Ishikawa (cell line): ENCODE data around the gene PAPPA.

Experiments used
- CEBPB ChIP-seq: IDR thresholded peaks from 2 replicates; pipeline ENCODE4 v1.6.1; 2012
- EP300 ChIP-seq: IDR thresholded peaks from 2 replicates; pipeline ENCODE4 v1.6.1; 2012; ENCODE audit warnings: borderline replicate concordance
- FOXM1 ChIP-seq: IDR thresholded peaks from 2 replicates; pipeline ENCODE4 v1.6.1; 2012; ENCODE audit warnings: low read depth, borderline replicate concordance
- MAX ChIP-seq: IDR thresholded peaks from 2 replicates; pipeline ENCODE4 v1.6.1; 2012
- TCF12 ChIP-seq: IDR thresholded peaks from 2 replicates; pipeline ENCODE4 v1.6.1; 2012; ENCODE audit warnings: low read depth
- YY1 ChIP-seq: IDR thresholded peaks from 2 replicates; pipeline ENCODE4 v1.6.1; 2012; ENCODE audit warnings: low read depth

GRCh38 chr9:116434314-116434713 lies 280.7 kb downstream of the PAPPA start:
- TF ChIP-seq FOXM1 (no peak), YY1 (no peak), EP300 (no peak), CEBPB (no peak), TCF12 (no peak), MAX (no peak)
